Pancreas (tissue), 10 donors: ENCODE measurements around the gene BEX3. TPM values are rescaled to one million over a fixed set of nuclear protein-coding genes. Genes with fewer than 3 reads are reported as not detected.

Experiments
- ATAC-seq, 4 donors: fragments of 200-7000 bp; cut with Tn5 transposase; one replicate each; pipeline versions ENCODE4 v1.8.0 to v1.9.1; 2020; ENCODE audit warnings: mild to moderate bottlenecking in 4 of 4, moderate library complexity in 4 of 4
- DNase-seq, 6 donors: peaks; one replicate each; pipeline ENCODE4 v3.0.0-alpha.2; 2020
- FAIRE-seq: peaks from 2 replicates; lab custom pipeline; 2012; peaks lifted over from hg19 to GRCh38; lab: Jason Lieb, UNC
- H3K27ac ChIP-seq, 4 donors: fragments of 200-600 bp; sonication (generic); 1 replicate in 3 of 4; 2 replicates in 1 of 4; pipeline versions ENCODE4 v1.5.0 to v1.8.0; 2020
- H3K27me3 ChIP-seq, 4 donors: fragments of 200-600 bp; one replicate each; pipeline ENCODE4 v1.8.0; 2021
- H3K36me3 ChIP-seq, 3 donors: fragments of 200-600 bp; sonication (generic) in 1 of 3; one replicate each; pipeline versions ENCODE4 v1.5.0 to v1.8.0; 2020 to 2021
- H3K4me1 ChIP-seq, 3 donors: fragments of 200-600 bp; one replicate each; pipeline ENCODE4 v1.8.0; 2021
- H3K4me3 ChIP-seq, 4 donors: fragments of 200-600 bp; sonication (generic) in 2 of 4; one replicate each; pipeline versions ENCODE4 v1.5.0 to v1.8.0; 2020 to 2021
- H3K9me3 ChIP-seq, 4 donors: fragments of 200-600 bp; one replicate each; pipeline ENCODE4 v1.8.0; 2021
- CTCF ChIP-seq, 4 donors: fragments of 200-600 bp; sonication (generic) in 3 of 4; IDR thresholded peaks; one replicate each; pipeline versions ENCODE4 v1.5.0 to v1.8.0; 2021; ENCODE audit warnings: antibody characterized with exemption in 4 of 4
- WGBS, 2 donors: extraction: QIAGEN DNeasy Blood & Tissue Kit; methylation state at CpG; one replicate each; pipeline ENCODE4 v1.1.7; 2013; 5-methylcytosine and 5-hydroxymethylcytosine counted together
- intact Hi-C, 3 donors: fragments of 100-400 bp; cut with DNase I; formaldehyde crosslinking; loops; one replicate each; pipeline versions ENCODE4 v1.11.1 to v1.14.2; 2022
- polyA plus RNA-seq, 2 donors: library from polyadenylated mRNA; stranded (reverse); fragments of 200-250 nt; gene quantifications; one replicate each; pipeline ENCODE4 v1.2.3, GENCODE V29; 2013
- total RNA-seq, 6 donors: library from RNA; stranded (reverse); fragmentation: NEBNext Ultra II Directional in 4 of 6; extraction: Animal tissue kit (Norgen Biotek cat#: 25700) in 4 of 6; gene quantifications; one replicate each; pipeline versions ENCODE4 v1.2.1 to v1.2.4, GENCODE V29; 2021 to 2023
- donor health status: healthy with polysubstance abuse.
- donor health status: DM: no; HTN: no; CAD: no; lungs with moderate emphysema.
- donor health status: DM: no; HTN: no; CAD: no.
- donor health status: control.
- donor health status: control.
- donor health status: Bipolar disorder and iron deficiency.
- donor health status: DM: yes; HTN: yes; CAD: no.
- donor health status: DM: no; HTN: no; CAD: no.
- donor health status: DM: no; HTN: no; CAD: no.
- donor health status: DM: yes; HTN: yes; CAD: no.

Gene BEX3
- total and polyA plus RNA-seq, 8 donors: 30.2 to 184 (median 43.2) TPM

DNA sequence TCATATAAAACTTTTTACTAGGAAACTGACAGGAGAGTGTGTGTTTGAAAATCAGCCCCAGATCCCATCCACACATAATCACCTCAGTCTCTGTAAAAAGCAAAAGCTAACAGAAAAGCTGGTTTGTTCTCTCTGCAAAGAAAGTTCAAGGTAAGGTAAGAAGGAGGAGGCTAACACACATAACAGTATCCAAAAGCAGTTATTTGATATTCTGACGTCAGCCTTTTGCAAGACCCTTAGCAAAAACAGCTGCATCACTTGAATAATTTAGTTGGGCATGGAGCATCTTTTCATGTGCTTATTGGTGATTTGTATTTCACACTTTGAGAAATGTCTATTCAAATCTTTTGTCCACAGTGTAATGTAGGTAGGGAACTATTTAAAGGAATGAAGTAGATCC, 14.5 kb upstream of the BEX3 start:
- Histone ChIP-seq H3K4me3 (no peak overlapping the region), H3K4me1 (peaks cover 0 to 6% (median 0%) of the 10 kb centered on the region in 3 donors), H3K36me3 (no peaks in the 10 kb centered on the region), H3K9me3 (no peaks in the 10 kb centered on the region), H3K27me3 (peaks cover 0 to 8% (median 0%) of the 10 kb centered on the region in 4 donors), H3K27ac (no peak overlapping the region)
- TF ChIP-seq CTCF (IDR thresholded peaks at IDR 0.05): no peak
- no peak for DNase-seq
- intact Hi-C loops: no loop called here
- peak; percentile 20 for FAIRE-seq
- WGBS, 2 donors: 18 to 19% methylated on average over 1 of the region's 1 CpG
- ATAC-seq: no peak

DNA sequence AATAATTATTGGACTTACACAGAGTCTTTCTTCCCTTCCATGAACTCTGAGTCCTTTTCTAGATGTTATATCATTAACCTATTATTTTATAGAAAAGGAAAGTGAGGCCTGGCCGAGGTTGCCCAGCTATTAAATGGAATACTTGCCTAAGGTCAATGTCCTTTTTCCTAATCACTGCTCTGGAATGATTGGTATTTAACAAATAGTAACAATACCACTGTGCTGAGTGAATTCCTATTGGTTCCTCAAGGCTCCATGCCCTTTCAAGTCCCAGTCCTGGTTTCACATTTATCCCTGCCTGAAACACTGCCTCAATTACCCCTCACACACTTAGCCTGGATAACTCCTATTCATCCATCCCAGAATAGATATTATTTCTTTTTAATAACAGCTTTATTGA, 13.9 kb upstream of the BEX3 start:
- DNase-seq: no peak
- intact Hi-C loops: no loop called here
- no peak for FAIRE-seq
- H3K9me3 ChIP-seq: no peaks in the 10 kb centered on the region
- peaks cover 0 to 8% (median 0%) of the 10 kb centered on the region in 4 donors for H3K27me3 ChIP-seq
- ATAC-seq: peak in 2 of 4 donors; percentile 29 to 59
- no peak for TF ChIP-seq CTCF (IDR thresholded peaks at IDR 0.05)
- WGBS, 2 donors: 6 to 26% methylated on average over 1 of the region's 1 CpG
- no peaks in the 10 kb centered on the region for H3K36me3 ChIP-seq
- no peak overlapping the region for H3K27ac ChIP-seq
- H3K4me3 ChIP-seq: no peak overlapping the region
- peaks cover 0 to 6% (median 0%) of the 10 kb centered on the region in 3 donors for H3K4me1 ChIP-seq

- Histone ChIP-seq H3K4me1 (peaks cover 0 to under 1% (median 0%) of the 10 kb centered on the region in 3 donors), H3K27me3 (peaks cover 0 to 8% (median 0%) of the 10 kb centered on the region in 4 donors), H3K9me3 (no peaks in the 10 kb centered on the region), H3K36me3 (no peaks in the 10 kb centered on the region), H3K4me3 (no peak overlapping the region), H3K27ac (no peak overlapping the region)
- intact Hi-C loops: no loop called here
- no peak for DNase-seq
- WGBS, 2 donors: 84 to 85% methylated on average over 2 of the region's 2 CpGs
- no peak for TF ChIP-seq CTCF (IDR thresholded peaks at IDR 0.05)
- no peak for ATAC-seq
- no peak for FAIRE-seq
These were observed 13.3 kb upstream of the BEX3 start for GRCh38 chrX:103363046-103363445.

- Histone ChIP-seq H3K27me3 (peaks cover 0 to 13% (median 0%) of the 10 kb centered on the region in 4 donors), H3K36me3 (no peaks in the 10 kb centered on the region), H3K9me3 (no peaks in the 10 kb centered on the region), H3K4me3 (no peak overlapping the region), H3K4me1 (no peaks in the 10 kb centered on the region), H3K27ac (no peak overlapping the region)
- no peak for FAIRE-seq
- intact Hi-C loops: no loop called here
- no peak for DNase-seq
- WGBS, 2 donors: 72 to 76% methylated on average over 1 of the region's 1 CpG
- no peak for TF ChIP-seq CTCF (IDR thresholded peaks at IDR 0.05)
- no peak for ATAC-seq
These were observed 8.8 kb upstream of the BEX3 start for GRCh38 chrX:103367502-103367901.

- TF ChIP-seq CTCF (IDR thresholded peaks at IDR 0.05): no peak
- H3K4me1 ChIP-seq: no peaks in the 10 kb centered on the region
- no peak overlapping the region for H3K27ac ChIP-seq
- no peaks in the 10 kb centered on the region for H3K36me3 ChIP-seq
- intact Hi-C loops: no loop called here
- FAIRE-seq (no peak), ATAC-seq (no peak), DNase-seq (no peak)
- H3K4me3 ChIP-seq: no peak overlapping the region
- H3K27me3 ChIP-seq: peaks cover 0 to 13% (median 0%) of the 10 kb centered on the region in 4 donors
- no peaks in the 10 kb centered on the region for H3K9me3 ChIP-seq
These were observed 6.9 kb upstream of the BEX3 start for GRCh38 chrX:103369479-103369878.
